DMS153 treated with DMSO at 0.1 percent for 48 hours (cell line): ENCODE measurements around the gene FOXN1.
"Not testable (repeated sequence)": the region's sequence is repeated elsewhere in the genome, so short reads cannot be mapped to it uniquely, and the experiment has no call there.

Experiments
- DNase-seq: peaks from one replicate; lab custom pipeline; 2025; ENCODE audit not compliant: unreplicated experiment; lab: John Stamatoyannopoulos, UW

FOXN1 gene

DNA sequence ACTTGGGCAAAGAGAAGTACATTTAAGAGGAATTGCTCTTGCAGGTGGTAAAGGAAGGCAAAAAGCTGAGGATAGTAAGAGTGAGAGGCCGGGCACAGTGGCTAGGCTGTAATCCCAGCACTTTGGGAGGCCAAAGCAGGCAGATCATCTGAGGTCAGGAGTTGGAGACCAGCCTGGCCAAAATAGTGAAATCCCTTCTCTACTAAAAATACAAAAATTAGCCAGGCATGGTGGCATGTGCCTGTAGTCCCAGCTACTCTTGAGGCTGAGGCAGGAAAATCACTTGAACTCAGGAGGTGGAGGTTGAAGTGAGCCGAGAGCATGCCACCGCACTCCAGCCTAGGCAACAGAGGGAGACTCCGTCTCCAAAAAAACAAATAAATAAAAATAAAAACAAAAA, 16.1 kb downstream of the FOXN1 start:
- not testable (repeated sequence) for DNase-seq

DNA sequence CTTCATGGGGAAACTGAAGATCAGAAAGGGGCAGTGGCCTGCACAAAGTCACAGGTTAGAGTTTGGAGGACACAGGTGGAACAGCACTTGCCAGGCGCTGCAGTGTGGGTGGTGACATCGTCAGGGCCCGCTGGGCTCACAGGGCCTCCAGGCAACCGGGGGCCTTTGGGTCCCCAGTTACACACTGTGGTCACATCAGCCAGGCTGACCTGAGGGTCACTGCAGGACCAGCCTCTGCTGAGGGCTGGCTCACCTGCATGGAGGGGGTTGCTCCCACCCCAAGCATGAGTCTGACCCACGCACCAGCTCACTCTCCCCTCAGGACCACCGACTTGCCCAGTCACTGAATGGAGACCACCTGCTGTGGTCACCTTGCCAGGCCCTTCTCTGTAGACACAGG, 17.0 kb downstream of the FOXN1 start:
- no peak for DNase-seq

DNA sequence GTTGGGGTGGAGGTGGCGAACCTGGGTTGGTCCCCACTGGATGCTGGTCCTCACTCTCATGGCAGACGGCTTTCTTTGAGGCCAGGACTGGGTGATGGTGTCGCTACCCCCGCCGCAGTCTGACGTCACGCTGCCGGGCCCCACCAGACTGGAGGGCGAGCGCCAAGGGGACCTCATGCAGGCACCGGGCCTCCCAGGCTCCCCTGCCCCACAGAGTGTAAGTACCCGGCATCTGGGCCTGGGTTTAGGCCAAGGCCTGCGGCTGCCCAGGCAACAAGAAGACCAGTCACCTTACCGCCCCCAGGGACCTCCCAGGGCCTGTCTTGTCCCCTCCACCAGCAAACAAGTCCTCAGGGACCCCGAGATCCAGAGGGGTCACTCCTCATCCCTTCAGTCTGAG, 17.7 kb downstream of the FOXN1 start:
- DNase-seq: no peak

DNA sequence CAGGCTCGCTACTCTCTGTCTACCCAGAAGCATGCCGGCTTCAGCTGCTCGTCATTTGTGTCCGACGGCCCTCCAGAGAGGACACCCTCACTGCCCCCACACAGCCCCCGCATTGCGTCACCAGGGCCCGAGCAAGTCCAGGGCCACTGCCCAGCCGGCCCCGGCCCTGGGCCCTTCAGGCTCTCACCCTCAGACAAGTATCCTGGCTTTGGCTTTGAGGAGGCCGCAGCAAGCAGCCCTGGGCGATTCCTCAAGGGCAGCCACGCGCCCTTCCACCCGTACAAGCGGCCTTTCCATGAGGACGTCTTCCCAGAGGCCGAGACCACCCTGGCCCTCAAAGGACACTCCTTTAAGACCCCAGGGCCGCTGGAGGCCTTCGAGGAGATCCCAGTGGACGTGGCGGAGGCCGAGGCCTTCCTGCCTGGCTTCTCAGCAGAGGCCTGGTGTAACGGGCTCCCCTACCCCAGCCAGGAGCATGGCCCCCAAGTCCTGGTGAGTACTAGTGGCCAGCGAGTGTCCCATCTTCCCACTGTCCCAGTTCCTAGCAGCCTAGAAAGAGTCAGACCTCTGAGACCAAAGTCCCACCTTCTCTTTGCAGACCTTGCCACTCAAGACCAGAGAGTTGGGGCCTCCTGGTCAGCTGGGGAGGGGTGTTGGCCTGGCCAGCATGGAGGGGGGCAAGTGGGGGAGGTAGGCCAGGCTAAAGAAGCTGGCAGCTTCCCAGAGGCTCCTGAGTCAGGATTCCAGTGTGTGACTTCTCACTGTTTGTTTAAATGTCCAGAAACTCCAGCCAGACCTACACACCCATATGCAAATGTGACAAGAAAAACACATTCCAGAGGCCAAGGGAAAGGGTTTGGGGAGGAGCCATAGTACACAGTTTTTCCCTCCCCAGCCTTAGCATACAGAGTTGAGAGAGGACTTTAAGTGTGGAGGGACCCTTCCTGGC, 18.6 kb downstream of the FOXN1 start:
- DNase-seq: no peak

DNA sequence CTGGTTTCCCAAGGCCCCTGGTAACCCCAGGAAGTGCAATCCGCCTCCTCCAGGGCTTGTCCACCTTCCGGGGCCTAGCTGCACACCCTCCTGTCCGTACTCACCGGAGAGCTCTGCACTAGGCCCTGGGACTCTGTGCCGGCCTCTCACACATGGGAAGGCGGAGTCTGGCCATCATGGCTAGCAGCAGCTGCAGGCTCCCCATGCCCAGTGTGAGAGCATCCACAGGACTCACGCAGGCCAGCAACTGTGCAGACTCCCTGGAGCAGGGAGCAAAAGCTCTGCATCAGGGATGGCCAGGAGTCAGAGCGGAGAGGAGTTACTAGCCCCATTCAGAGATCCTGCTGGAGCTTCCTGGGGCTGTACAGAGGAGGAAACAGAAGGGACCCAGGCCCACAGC, 20.2 kb downstream of the FOXN1 start:
- DNase-seq: no peak

DNA sequence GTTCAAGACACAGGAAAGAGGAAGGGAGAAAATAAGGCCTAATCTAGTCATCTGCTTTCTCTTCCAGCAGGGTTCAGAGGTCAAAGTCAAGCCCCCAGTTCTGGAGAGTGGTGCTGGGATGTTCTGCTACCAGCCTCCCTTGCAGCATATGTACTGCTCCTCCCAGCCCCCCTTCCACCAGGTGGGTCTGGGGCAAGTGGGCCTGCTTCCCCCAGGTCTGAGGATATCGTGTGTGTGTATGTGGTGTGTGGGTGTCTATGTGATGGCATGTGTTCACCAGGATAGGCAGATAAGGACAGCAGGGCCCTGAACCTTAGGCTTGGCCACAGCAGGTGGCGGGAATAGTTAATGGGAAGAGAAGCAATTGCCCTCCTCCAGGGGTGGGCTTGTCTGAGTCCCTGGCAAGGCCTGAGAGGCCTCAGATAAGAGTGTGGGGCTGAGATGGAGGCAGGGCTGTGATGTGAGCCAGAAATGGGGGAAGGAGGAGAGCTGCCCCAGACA, 21.1 kb downstream of the FOXN1 start:
- no peak for DNase-seq

DNA sequence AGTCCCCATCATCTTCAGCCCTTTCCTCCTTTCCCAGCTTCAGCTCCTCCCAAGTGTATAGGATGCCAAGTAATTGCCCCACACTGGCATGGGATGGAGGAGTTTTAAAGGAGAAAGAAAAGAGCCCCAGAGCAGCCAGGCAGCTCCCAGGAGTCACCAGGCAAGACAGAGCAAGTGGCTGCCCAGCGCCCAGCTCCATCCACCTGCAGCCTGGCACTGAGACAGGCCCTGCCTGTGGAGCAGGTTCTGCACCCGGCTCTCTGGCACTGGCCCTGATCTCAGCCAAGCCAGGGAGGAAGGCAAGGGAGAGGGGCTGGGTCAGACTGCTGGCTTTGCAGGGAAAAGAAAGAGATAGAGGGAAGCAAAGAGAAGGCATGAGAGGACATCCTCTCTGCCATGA, 21.7 kb downstream of the FOXN1 start:
- DNase-seq: no peak

DNA sequence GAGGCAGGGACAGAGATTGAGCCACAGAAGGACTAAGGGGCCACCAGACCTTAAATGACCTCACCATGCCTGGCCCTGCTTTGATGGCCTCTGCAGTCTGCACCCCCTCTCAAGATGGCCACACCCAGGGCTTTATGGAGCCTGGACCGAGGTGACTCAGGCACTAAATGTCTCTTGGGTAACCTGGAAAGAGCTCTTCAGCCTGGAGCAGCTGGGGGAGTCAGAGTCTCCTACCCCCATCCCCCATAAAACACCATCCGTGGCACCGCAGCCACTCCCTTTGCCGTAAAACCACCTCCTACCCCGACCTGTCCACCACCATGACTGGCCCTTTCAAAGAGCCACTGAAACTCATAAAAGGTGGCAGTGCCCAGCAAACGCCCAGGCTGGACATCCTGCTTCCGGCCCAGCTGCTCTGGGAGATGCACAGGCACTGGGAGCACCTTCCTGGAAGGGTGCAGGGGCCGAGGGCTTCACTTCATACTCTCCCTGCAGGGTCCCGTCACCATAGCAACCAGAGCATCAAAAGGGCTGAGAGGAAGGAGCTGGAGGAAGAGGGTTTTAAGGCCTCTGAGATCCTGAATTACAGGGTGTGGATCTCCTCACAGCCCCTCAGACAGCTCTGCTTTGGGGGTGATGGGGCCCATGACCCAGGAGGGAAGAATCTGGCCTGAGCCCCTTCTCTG, 22.3 kb downstream of the FOXN1 start:
- no peak for DNase-seq

DNA sequence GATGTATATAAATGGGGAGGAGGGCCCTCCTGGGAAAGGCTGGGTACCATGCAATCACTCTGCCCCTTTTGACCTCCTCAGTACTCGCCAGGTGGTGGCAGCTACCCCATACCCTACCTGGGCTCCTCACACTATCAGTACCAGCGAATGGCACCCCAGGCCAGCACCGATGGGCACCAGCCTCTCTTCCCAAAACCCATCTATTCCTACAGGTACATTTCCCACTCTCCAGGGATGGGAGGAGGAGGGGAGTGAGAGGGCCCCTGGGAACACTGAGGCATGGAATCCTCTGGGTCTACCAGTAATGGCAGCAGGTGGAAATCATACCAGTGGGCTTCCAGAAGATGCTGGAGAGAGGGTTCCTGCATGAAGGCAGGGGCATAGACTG, 22.9 kb downstream of the FOXN1 start:
- no peak for DNase-seq

DNA sequence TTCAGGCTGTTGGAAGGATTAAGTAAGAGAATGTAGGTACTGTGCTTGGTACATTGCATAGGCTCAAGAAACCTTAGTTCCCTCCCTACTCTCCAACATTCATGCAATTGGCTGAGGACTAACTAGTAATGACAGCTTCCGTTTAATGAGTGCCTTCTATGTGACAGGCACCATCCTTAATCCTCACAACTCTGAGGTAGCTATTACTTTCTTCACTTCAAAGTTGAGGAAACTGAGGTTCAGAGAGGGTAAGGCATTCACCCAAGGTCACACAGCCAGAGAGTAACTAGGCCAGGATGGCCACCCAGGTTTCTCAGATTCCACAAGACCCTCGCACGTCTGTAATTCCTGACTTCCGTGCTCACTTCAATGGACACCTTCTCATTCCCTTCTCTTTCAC, 24.1 kb downstream of the FOXN1 start:
- DNase-seq: no peak

DNA sequence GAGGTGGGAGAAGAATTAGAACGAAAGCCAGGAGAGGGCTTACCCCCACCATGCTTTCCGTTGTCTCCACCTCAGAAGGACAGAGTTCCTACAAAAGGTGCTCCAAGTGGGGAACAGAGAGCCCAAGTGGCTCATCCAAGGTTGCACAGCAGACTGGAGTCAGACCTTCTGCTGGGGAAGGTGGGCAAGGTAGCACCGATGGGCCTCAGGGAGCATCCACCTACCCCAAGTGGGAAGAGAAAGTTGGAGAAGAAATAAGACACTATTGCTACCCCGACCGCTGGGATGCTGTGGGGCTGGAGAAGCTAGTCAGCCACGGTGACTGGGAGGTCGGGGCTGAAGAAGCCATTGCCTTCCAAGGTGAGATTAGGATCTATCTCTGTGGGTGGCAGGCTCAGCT, 24.8 kb downstream of the FOXN1 start:
- no peak for DNase-seq

DNA sequence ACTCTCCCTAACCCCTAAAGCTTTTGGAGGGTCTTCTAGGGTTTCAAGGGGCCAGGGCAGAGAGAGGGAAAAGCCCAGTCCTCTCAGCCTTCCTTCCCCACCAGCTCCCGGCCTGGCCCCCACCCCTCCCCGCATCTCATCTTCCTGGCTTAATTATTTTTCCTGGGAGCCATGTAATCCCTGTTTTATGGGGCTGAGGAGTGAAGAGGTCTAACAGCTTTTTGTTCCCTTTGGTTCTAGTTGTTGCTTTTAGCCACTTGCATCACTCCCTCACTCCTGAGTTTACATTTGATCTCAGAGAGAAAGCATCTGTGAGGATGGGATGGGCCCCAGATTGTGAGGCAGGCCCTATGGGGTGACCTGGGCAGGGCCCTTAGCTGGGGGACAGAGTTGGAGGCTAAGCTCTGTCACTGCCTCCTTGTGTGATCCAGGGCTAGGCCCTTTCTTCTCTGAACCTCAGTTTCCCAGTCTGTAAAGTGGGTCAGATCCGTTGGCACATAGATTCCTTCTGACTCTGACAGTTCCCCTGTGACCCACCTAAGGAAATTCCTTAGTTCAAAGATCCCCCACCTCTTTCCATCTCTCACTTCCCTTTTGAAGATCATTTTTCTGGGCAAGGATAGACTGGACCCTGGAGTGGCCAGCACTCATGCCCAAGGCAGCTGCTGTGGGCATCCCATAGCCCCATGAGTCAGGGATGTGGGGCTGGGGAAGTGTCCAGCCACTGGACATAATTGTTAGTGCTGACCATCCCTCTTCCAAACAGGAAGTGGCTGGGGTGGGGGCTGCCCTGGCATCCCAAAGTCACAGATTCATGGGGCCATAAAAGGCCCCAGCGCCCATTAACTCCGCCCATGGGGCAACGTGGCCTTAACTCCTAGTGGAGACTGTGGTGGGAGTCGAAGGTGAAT, 26.2 kb downstream of the FOXN1 start:
- DNase-seq: no peak

DNA sequence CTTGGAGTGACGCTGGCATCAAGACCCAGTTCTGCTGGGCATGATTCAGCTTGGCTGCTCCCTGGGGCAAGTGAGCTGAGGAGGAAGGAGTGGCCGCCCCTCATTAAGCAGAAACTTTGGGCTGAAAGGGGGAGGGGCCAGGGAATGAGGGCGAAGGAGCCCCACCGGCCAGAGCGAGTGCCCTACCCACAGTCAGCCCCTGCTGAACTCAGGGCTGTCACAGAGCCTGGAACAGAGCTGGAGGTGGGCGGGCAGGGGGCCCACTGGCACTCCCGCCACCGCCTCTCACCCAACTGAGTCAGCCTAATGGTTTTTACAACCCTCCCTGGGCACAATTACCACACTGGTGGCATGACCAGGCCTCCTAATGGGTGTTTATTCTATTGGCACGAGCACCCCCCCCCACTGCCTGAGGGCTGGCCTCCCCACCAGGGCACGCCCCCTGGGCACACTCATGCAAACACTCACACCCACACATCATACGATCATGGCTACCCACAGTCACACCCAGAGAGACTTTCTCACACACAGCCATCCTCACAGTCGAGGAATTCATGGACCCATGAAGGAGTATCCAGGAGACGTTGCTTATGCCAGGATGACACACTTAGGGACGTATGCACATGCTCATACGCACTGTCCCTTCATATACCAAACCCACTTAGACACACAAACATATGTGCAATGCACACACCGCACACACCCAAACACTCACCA, 27.1 kb downstream of the FOXN1 start:
- no peak for DNase-seq

DNA sequence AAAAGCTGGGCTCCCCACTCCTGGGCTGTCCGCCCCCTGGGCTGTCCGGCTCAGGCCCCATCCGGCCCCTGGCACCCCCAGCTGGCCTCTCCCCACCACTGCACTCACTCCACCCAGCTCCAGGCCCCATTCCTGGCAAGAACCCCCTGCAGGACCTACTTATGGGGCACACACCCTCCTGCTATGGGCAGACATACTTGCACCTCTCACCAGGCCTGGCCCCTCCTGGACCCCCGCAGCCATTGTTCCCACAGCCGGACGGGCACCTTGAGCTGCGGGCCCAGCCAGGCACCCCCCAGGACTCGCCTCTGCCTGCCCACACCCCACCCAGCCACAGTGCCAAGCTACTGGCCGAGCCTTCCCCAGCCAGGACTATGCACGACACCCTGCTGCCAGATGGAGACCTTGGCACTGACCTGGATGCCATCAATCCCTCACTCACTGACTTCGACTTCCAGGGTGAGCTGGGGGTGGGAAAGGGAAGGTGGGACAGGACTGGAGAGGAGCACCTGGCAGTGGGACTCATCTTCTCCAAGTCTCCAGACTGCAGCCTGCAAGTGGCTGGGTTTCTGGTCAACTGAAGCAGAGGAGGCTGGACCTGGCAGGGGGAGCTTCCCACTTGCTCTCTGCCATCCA, 28.7 kb downstream of the FOXN1 start:
- no peak for DNase-seq

DNA sequence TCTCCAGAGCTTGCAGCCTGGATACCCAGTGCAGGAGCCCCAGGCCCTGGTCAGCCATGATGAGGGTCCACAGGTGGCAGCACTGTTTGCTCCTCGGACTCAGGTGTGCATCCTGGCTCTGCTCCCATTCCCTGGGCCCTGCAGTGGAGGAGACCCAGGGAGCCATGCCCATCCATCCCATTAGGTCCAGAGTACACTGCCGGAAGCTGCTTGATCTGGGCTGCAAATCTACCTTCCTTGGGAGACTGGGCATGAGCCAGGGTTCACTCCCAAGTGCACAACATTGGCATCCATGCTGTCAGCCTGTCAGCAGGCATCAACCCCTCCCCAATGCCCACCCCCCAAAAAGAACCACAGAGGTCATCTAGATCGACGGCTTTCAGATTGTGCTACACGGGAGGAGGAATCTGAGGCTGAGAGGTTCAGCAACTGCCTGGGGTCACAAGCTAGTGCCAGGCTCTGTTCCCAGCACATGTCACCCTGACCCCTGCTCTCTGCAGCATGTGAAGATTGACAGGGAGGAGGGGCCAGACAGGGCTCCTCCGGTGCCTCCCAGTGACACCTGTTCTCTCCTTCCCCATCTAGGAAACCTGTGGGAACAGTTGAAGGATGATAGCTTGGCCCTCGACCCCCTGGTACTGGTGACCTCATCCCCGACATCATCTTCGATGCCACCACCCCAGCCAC, 30.5 kb downstream of the FOXN1 start:
- DNase-seq: no peak

DNA sequence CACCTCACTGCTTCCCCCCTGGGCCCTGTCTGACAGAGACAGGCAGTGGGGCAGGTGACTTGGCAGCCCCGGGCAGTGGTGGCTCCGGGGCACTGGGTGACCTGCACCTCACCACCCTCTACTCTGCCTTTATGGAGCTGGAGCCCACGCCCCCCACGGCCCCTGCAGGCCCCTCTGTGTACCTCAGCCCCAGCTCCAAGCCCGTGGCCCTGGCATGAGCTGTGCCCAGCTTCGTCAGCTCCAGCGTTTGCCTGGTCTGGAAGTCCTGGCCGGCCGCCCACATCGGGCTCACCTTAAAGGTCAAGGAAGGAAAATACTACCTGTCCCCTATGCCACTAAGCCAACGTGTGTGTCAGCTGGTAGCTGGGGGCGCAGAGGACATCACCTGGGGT, 31.1 kb downstream of the FOXN1 start:
- no peak for DNase-seq

DNA sequence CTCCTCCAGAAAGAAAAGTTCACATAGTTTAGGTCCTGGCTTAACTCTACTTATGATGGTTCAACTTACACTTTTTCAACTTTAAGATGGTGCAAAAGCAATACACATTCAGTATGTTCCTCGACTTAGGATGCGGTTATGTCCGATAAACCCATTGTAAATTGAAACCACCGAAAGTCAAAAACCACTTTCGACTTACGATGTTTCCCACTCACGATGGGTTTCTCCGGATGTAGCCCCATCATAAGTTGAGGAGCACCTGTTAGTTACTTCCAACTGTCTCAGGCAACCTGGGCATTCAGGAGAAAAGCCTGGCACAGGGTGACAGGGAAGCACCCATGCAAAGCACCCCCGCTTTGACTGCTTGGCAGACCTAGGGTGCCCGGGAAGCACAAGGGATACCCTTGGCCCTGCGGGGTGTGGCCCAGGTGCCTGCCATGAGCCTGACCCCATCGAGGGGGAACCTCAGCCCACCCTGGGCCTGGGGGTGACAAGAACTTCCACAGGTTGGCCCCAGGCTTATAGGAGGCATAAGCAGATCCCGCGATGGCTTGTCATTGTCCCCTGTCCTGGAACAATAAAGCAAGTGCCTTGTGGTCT, 32.2 kb downstream of the FOXN1 start:
- DNase-seq: no peak

DNA sequence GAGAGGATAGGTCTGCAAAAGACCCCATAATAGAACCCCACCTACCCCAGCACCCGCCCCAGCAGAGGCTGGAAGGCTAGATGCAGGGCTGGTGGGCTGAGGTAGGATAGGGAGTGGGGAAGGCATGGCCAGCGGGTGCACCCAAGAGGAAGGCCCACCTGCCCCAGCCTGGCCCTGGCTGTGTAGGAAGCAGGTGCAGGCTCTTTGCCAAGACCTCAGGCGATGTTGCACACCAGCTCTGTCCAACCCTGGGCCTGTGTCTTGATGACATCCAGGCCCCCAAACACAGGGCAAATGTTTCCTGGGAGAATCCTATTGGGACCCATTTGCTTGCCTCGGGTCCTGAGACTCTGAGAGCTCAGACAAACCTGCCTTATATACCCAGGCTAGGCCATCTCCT, 34.1 kb downstream of the FOXN1 start:
- DNase-seq: no peak

DNA sequence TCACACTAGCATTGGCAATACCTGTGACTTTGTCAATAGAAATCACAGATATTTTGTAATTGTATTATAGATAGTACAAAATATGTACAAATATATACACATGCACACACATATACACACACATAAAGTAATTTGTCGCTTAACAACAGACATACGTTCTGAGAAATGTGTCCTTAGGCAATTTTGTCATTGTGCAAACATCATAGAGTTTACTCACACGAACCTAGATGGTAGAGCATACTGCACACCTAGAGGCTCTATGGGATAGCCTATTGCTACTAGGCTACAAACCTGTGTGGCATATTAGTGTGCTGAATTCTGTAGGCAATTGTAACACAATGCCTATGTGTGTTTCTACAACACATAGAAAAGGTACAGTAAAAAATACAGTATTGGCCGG, 35.3 kb downstream of the FOXN1 start:
- DNase-seq: no peak
